ENCODE results near the gene RPL18A.
A peak's percentile ranks its signal among the peaks of the same experiment; 100 is the strongest.

RPL18A gene

GRCh38 chr19:17841810-17842662, 17.7 kb upstream of the RPL18A start:
- DNase-seq: peak; percentile 96 to 98

DNA sequence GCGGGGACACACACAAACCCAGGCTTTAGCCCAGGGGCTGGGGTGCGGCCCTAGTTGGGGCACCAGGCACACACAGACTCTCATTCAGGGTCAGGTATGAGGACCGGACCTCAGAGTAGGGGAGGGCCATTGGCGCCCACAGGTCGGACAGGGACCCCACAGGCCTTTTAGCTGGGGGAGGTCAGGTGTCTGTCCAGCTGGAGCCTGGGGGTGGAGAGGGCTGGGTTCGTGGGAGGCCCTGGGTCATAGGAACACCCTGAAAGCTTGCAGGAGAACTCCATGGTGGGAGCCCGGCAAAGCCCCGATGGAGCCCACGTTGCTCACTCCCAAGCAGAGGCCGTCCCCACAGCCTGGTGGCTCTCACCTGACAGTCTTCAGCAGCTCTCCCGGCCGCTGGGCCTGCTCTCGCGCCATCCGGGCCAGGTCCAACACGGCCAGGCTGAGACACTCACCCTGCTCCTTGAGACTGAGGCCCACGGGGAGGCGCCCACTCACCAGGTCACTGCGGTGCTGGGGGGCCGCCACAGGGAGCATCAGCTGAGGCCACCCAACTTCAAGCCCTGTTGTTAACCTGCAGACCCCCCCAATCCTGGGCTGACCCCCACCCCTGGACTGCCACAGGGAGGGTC, 16.9 kb upstream of the RPL18A start:
- no peak for DNase-seq

DNA sequence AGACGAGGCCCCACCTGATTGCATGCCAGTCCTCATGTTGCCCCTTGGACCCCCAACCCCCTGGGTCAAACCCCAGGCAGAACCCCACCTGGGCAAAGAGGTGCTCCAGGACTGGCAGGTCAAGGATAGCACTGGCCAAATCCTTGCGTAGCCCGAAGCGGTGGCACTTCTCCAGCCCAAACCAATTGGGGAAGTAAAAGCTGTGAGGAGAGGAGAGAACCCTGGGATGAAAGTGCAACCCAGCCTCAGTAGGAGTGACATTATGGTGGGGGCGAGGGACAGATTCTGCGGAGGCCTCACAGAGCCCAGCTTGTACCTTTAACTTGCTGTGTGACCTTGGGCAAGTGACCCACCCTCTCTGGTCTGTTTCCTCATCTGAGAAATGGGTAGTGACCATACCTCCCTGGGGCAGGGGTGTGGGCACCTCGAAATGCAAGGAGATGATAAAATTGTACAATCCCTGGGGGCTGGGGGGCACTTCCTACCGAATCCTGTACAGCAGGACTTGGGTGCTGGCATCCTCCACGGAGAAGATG, 16.4 kb upstream of the RPL18A start:
- DNase-seq: no peak

GRCh38 chr19:17843908-17844490, 15.7 kb upstream of the RPL18A start:
- DNase-seq: no peak

DNA sequence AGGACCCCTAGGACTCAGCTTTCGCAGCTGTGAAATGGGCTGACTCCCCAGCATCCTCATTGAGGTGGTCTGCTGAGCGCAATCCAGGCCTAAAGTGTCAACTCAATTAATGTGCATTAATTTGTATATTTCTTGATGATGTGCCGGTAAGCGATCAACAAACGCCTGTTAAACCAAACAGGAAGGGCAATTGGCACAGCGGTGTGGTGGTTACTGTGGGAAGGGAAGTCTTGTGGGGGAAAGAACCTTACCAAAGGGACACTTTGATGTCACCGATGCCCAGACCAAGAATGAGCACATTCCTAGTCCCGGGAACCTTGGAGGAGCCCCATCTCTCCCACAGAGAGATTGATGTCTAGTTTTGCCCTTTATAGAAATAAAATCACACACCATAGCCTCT, 13.6 kb upstream of the RPL18A start:
- DNase-seq: no peak

DNA sequence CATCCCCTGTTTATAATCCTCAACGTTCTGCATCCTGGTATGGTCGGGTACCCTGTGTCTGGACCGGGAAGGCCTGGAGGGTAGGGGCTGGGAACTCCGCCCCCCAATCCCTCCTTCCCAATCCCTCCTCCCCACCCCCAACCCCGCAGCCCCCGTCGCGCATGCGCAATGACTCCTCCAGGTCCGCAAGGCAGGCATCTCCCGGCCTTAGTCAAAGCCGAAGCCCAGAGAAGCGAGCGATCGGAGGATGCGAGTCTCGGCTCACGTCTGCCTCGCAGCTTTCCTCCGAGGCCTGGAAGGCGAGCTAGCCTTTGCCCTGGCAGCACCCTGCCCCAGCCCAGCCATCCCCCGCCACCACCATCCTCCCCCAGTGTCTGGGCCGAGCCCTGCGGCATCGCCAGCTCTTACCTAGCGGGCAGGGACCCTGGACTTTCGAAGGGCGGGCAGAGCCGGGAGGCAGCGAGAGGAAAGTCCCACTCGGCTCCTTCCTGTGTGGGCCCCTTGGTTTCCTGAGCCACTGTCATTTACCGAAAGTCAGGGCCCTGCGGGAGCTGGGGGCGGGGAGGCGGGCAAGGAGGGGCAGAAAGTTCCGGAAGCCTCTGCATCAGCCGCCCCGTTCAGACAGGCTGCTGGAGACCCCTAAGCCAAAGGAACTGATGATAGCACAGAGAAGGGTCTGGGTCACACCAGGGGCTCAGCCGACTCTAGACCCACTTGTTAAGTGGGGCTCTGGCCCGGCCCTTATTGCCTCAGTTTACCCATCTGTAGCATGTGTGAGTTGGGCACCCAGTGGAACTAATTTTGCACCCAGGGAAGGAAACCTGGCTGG, 12.0 kb upstream of the RPL18A start, which contains the start of gene JAK3:
Gene JAK3 (minus strand): TSS at position 445 of the 829 bp plus-strand sequence. CDS start 3,565 bp downstream, outside the sequence.
- DNase-seq: no peak

DNA sequence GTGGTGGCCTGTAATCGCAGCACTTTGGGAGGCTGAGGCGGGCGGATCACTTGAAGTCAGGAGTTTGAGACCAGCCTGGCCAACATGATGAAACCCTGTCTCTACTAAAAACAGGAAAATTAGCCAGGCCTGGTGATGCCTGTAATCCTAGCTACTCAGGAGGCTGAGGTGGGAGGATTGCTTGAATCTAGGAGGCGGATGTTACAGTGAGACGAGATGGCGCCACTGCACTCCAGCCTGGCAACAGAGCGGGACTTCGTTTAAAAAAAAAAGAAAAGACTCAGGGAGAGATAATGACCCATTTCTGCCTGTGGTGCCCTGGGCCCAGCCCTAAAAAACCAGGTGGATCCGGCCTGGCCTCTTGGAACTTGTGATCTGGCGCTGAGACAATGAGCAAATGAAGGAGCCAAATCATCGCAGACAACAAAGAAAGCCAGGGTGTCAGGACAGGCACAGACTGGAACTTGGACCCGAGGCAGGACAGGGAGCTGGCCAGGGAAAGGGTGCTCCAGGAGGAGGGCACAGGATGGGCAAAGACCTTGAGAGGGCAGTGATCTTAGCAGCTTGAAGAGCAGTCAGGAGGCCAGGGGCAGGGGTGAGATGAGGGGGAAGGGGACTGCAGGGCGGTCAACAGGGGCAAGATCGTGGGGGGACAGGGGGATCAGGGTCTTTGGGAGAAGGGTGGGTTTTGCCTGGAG, 11.0 kb upstream of the RPL18A start:
- DNase-seq: no peak

DNA sequence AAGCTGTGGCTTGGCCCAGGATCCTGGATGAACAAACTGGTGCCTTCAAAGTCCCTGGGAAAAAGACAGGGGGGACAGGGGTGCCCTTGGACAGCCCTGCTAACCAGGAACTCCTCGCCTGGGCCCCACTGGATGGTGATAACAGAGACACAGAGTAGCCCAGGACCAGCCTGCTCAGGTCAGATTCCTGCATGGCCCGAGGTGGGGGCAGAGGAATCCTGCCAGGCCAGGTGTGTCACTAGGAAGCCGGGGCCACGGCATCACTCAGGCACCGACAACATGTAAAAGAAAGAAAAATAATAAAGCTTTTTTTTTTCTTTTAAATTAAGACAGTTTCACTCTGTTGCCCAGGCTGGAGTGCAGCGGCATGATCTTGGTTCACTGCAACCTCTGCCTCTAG, 5.6 kb upstream of the RPL18A start:
- no peak for DNase-seq

DNA sequence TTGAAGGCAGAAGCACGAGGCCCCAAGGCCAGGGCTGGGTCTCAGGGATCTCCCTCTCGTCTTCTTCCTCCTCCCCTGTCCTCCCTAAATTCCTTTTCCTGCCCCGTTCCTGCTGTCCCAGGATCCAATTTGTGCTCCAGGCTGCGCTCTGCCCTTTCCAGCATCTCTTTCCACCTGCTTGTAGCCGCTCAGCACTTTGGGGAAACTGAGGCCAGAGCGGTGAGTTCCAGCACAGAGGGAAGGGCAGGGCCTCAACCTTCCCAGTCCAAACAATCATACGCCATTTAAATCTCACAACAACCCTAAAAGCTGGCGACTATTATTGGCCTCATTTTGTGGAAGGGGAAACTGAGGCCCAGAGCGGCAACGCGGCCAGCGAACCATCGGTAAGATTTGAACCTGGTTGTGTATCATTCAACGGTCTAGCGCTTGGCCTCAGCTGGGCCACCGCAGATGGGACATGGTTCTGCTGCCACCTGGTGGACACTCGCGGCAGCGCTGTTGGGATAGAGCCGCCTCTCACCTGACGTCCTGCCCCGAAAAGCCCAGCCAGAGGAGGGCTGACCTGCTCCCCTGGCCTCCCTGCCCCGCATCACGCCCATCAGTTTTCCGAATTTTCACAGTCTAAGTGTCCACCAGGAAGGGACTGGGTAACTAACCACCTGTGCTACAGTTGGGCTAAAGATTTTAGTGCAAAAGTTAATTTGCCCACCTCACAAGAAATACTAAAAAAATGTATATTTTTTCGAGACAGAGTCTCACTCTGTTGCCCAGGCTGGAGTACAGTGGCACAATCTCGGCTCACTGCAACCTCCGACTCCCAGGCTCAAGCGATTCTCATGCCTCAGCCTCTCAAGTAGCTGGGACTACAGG, 4.2 kb upstream of the RPL18A start:
- DNase-seq: peak; percentile 44 to 90

DNA sequence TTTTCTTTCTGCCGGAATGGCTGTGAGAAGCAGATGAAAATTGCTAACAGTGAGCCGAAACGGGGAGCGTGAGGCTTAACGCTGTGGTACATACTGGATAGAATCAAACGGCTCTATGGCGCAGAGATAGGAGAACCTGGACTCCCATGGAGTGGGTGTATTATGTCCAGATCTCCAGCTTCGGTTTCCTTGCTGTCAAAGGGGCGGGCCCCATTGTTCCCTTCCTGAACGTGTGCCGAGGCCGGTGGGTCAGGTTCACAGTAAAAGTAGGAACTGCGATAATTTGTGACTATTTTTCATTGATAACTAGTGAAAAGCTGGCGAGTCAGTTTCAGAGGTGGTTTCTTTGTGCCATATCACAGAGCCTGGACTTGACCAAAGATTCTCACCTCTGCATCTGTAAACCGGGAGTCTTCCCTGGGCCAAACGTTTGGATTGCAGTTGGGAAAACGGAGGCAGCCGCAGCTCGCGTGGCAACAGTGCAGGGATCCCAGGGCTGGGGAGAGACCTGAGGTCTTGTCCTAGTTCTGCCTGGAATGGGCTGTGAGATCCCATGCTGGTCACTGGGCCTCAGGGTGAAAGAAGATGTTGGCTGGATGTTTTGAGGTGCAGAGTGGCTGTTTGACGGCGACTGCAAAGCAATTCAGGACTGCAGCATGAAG, 752 bp downstream of the RPL18A start:
- DNase-seq: no peak

DNA sequence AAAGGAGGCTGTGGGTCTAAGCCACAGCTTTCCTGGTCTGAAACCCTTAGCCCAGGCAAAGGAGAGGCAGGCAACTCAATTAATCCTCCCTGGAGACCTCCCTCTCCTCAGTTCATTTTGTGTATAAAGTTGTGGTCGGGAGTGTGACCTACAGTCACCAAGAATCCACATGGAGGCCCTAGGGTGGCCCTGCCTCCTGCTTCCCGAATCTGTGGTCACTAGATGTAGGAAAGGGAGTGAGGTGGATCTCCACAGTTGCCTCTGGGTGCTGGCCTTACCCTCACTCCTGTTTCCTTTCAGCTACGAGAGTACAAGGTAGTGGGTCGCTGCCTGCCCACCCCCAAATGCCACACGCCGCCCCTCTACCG, 1.3 kb downstream of the RPL18A start:
- no peak for DNase-seq

DNA sequence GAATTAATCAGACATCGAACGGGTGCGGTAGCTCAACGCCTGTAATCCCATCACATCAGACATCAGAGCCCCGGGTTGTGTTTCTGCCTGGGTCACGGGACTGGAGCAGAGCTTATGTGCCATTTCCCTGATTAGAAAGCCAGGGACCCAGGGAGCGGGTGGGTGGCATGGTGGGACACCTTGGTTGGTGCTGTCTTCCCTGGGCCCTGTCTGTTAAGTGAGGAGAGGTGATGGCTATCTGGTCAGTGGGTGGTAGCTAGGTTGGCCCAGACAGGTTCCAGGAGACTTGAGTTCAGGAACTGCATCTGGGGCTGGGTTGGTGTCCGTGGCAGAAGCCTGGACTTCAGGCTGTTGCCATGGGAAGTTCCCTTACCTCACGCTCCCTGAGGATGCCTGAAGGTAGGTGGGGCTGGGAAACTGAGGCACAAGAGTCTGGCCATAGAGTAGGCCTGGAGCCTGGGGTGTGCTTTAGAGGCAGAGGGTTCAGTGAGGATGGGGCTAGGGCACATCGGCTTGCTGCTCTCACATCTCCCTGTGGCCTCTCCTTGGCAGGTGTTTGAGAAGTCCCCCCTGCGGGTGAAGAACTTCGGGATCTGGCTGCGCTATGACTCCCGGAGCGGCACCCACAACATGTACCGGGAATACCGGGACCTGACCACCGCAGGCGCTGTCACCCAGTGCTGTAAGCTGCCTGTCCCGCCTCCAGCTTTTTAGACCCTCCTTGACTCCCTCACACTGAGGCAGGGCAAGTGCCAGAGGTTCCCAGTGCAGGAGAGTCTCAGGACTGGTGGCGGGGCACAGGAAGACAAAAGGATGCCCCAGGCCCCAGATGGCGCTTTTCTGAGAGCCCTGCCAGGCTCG, 2.1 kb downstream of the RPL18A start:
- DNase-seq: no peak

DNA sequence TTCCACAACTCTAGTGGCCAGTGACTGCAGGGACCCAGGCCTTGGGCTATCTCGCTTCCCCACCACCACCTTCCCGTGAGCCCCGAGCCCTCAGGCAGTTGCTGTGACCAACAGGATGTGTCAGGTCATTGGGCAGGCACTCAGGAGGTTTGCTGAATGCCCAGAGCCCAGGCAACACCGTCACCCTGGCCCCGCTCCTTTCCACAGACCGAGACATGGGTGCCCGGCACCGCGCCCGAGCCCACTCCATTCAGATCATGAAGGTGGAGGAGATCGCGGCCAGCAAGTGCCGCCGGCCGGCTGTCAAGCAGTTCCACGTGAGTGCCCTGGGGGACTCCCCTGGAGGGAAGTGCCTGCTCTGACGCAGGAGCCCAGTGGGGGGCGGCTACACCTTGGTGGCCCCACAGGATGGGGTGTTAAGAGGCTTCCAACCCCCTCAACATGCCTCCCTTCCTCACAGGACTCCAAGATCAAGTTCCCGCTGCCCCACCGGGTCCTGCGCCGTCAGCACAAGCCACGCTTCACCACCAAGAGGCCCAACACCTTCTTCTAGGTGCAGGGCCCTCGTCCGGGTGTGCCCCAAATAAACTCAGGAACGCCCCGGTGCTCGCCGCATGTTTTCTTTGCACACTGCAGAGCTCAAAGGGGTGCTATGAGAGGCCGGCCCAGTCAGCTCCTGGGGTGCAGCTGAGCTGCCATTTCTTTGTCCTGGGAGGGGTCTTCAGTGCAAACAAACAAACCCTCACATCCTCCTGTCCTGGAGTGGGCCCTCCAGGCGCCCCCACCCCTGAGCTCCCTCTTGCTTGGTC, 3.2 kb downstream of the RPL18A start:
- no peak for DNase-seq

GRCh38 chr19:17863520-17864182, 3.9 kb downstream of the RPL18A start:
- no peak for DNase-seq

GRCh38 chr19:17865364-17866311, 5.9 kb downstream of the RPL18A start:
- no peak for DNase-seq

- no peak for DNase-seq
Measured at GRCh38 chr19:17866312-17866963, 6.7 kb downstream of the RPL18A start.
